ENCODE data around the gene CD99L2. TPM values are rescaled to one million over a fixed set of nuclear protein-coding genes. Genes with fewer than 3 reads are reported as not detected.

Gene CD99L2
- total RNA-seq, 2 donors from 2014 or later, result 66.0 to 72.0 TPM

DNA sequence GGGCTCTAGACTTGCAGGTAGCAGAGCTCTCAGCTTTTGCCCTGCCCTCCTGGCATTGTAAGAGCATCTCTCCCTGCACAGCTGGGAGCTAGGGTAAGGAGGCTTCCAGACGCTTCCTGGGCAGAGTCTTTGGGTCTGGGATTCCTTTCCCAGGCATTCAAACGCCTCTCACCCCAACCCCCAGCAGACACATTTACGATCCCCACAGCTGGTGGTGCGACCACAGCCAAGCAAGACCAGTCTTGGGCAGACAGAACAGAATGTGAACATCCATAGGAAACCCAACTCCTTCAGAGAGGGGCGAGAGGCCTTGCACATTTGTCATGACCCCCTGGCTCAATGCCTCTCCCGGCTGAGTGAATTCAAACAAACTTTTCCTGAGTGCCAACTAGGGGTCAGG lies 38.1 kb upstream of the CD99L2 start:
- Histone ChIP-seq H3K36me3 (no peaks in the 10 kb centered on the region), H3K4me1 (no peaks in the 10 kb centered on the region), H3K9me3 (no peaks in the 10 kb centered on the region), H3K4me3 (no peak overlapping the region), H3K27me3 (no peaks in the 10 kb centered on the region), H3K27ac (no peak overlapping the region)
- TF ChIP-seq, protein P1, sequence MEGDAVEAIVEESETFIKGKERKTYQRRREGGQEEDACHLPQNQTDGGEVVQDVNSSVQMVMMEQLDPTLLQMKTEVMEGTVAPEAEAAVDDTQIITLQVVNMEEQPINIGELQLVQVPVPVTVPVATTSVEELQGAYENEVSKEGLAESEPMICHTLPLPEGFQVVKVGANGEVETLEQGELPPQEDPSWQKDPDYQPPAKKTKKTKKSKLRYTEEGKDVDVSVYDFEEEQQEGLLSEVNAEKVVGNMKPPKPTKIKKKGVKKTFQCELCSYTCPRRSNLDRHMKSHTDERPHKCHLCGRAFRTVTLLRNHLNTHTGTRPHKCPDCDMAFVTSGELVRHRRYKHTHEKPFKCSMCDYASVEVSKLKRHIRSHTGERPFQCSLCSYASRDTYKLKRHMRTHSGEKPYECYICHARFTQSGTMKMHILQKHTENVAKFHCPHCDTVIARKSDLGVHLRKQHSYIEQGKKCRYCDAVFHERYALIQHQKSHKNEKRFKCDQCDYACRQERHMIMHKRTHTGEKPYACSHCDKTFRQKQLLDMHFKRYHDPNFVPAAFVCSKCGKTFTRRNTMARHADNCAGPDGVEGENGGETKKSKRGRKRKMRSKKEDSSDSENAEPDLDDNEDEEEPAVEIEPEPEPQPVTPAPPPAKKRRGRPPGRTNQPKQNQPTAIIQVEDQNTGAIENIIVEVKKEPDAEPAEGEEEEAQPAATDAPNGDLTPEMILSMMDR (IDR thresholded peaks at IDR 0.05), result no peak
- no peak for DNase-seq (ENCODE audit: low spot score)

- Histone ChIP-seq H3K27me3 (no peaks in the 10 kb centered on the region), H3K4me3 (no peak overlapping the region), H3K9me3 (no peaks in the 10 kb centered on the region), H3K27ac (no peak overlapping the region), H3K4me1 (no peaks in the 10 kb centered on the region), H3K36me3 (no peaks in the 10 kb centered on the region)
- TF ChIP-seq, protein P1 (IDR thresholded peaks at IDR 0.05), result no peak
- DNase-seq (ENCODE audit: low spot score), result no peak
These were observed 37.0 kb upstream of the CD99L2 start for GRCh38 chrX:150935467-150935866.

DNA sequence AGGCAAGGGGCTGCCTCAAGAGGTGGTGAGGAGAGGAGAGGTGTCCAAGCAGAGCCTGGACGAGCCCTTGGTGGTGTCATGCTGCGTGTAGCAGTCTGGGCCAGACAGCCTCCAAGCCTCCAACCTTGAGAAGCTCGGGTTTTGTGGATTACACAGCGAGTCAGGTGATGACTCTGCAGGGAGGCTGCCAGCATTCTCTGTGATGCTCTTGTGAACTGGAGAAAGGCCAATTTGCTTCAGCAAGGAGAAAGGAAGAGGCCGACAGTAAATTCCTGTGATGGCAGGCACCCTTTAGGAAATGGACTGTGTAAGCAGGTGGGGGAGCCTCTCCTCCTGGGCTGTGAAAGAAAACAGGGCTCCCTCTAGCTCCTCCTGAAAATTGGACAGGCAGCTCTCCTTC lies 36.0 kb upstream of the CD99L2 start:
- Histone ChIP-seq H3K4me1 (no peaks in the 10 kb centered on the region), H3K27me3 (no peaks in the 10 kb centered on the region), H3K9me3 (no peaks in the 10 kb centered on the region), H3K27ac (no peak overlapping the region), H3K4me3 (no peak overlapping the region), H3K36me3 (no peaks in the 10 kb centered on the region)
- TF ChIP-seq, protein P1 (IDR thresholded peaks at IDR 0.05), result no peak
- no peak for DNase-seq (ENCODE audit: low spot score)

- no peak overlapping the region for H3K4me3 ChIP-seq
- no peaks in the 10 kb centered on the region for H3K9me3 ChIP-seq
- H3K27ac ChIP-seq, result no peak overlapping the region
- no peaks in the 10 kb centered on the region for H3K36me3 ChIP-seq
- no peaks in the 10 kb centered on the region for H3K4me1 ChIP-seq
- TF ChIP-seq, protein P1 (IDR thresholded peaks at IDR 0.05), result no peak
- no peaks in the 10 kb centered on the region for H3K27me3 ChIP-seq
- no peak for DNase-seq (ENCODE audit: low spot score)
These were observed 35.5 kb upstream of the CD99L2 start for GRCh38 chrX:150933945-150934350.

DNA sequence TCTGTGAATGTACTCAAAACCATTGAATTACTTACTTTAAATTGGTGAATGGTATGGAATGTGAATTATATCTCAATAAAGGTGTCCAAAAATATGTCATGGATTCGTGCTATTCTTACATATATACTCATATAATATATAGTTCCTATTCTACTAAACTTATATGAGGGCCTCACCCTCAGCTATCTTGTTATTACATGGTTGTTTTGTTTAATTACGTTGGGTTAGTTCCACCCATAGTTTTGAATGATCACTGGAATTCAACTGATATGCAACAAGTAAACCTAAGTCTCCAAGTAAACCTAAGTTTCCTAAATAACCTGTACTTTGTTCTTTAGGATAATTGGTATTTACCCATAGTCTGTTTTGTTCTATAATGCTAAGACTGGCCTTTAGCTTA lies 30.6 kb upstream of the CD99L2 start:
- H3K36me3 ChIP-seq, result no peaks in the 10 kb centered on the region
- TF ChIP-seq, protein P1 (IDR thresholded peaks at IDR 0.05), result no peak
- H3K27ac ChIP-seq, result no peak overlapping the region
- no peak for DNase-seq (ENCODE audit: low spot score)
- H3K4me3 ChIP-seq, result no peak overlapping the region
- no peaks in the 10 kb centered on the region for H3K9me3 ChIP-seq
- H3K27me3 ChIP-seq, result no peaks in the 10 kb centered on the region
- no peaks in the 10 kb centered on the region for H3K4me1 ChIP-seq

DNA sequence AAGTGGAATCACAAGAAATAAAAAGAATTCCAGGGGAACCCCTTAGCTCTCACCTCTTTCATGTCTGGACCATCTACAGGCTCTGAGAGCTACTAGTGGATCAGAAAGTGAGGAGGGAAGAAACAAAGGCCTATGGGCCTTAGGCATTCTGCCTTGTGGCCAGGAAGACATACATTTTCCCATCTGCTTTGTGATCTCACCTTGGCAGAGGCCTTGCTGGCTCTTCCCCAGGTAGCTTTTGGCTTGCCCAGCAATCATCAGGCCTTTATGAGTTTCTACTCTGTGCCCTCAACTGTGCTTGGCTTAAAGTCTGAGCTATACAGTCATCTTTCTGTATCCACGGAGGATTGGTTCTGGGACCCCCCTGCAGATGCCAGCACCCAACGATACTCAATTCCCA lies 28.3 kb upstream of the CD99L2 start:
- H3K4me1 ChIP-seq, result no peaks in the 10 kb centered on the region
- H3K27ac ChIP-seq, result no peak overlapping the region

More for the DNA sequence above, 28.3 kb upstream of the CD99L2 start:
- Histone ChIP-seq H3K27me3 (no peaks in the 10 kb centered on the region), H3K9me3 (no peaks in the 10 kb centered on the region), H3K36me3 (no peaks in the 10 kb centered on the region), H3K4me3 (no peak overlapping the region)
- no peak for DNase-seq (ENCODE audit: low spot score)
- TF ChIP-seq, protein P1 (IDR thresholded peaks at IDR 0.05), result no peak
